Activated effector memory CD4-positive, alpha-beta T cell treated with Interleukin-2 at 50 U/mL for 16 hours (primary cell): ENCODE measurements around the gene SULF2.

ENCODE experiments used
- DNase-seq: peaks from one replicate; pipeline ENCODE4 v3.0.0-alpha.2; 2020

SULF2 gene

DNA sequence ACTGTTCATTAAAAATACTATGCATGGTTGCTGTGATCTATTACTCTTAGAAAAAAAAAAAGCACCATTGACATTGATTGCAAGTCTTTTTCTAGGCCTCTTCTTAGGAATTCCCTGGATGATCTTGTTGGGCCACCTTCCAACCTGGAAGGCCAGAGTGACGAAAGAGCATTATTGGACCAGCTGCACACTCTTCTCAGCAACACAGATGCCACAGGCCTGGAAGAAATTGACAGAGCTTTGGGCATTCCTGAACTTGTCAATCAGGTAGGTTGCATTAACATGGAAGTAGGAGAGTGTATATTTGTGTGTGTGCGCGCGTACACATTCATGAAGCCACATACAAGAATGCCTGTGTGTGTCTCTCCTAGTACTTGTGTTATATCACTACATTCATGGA lies 143.2 kb downstream of the SULF2 start:
- no peak for DNase-seq

DNA sequence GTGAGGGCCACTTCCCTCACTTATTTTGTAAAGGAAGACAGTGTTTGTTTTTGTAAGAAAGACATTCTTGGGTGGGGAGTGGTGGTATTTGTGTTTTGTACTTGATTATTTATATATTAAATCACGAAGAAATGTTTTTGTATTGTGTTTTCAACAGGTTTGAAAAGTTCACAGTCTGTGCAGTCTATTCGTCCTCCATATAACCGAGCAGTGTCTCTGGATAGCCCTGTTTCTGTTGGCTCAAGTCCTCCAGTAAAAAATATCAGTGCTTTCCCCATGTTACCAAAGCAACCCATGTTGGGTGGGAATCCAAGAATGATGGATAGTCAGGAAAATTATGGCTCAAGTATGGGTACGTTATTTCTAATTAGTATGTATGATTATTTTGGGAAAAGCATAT lies 146.4 kb downstream of the SULF2 start:
- no peak for DNase-seq

DNA sequence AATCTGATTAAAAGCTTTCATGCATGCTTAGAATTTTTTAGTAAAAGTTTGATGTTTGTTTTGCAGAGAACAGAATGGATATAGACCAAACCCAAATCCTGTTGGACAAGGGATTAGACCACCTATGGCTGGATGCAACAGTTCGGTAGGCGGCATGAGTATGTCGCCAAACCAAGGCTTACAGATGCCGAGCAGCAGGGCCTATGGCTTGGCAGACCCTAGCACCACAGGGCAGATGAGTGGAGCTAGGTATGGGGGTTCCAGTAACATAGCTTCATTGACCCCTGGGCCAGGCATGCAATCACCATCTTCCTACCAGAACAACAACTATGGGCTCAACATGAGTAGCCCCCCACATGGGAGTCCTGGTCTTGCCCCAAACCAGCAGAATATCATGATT lies 150.0 kb downstream of the SULF2 start:
- no peak for DNase-seq

DNA sequence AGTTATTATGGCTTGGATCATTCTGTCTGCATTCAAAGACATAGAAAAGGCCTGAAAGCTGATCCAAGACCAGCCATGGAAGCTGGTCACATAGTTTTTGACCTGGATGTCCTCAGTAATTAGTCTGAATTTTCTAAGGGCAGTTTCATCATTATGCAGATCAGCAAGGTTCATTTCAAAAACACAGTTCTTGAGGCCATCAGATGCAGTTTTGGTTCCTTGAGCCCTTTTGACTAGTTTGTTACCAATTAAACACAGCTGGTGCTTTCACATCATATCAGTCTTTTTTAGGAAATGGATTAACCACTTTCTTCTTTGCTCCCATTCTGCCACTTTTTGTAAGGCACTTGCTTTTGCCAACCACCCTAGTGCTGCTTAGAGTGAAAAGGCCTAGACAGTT lies 154.2 kb downstream of the SULF2 start:
- DNase-seq = no peak

DNA sequence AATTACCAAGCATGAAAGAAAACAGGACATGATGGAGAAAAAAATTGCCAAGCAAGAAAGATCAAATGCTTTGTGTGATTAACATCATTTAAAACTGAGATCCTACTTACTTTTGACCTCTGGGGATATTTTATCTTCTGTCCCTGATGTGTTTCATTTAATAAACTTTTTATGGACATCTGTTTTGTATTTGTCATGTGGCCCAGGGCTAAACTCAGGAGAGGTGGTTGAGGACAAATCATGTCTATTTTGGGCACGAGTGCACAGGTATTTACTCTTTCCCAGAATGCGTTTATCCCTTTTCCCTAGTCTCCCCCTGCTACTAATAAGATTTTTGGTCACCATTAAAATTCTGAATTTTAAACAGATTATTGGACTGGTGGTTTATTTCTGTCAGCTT lies 155.4 kb downstream of the SULF2 start:
- no peak for DNase-seq

DNA sequence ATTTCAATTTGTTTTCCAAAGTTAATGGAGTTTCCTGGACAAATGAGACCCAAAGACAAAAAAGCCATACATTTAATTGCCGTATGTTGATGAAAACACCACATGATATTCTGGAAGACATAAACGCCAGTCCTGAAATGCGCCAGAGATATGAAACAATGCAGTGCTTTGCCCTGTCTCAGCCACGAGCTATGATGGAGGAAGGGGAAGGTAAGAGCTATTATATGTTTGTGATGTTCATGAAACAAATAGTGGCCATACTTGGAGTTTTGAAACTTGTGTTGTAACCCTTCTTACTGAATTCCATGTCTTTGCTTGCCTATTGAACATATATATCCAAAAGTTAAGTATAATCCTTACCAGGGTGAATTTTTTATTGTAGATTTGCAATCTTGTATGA lies 157.7 kb downstream of the SULF2 start:
- DNase-seq = no peak

DNA sequence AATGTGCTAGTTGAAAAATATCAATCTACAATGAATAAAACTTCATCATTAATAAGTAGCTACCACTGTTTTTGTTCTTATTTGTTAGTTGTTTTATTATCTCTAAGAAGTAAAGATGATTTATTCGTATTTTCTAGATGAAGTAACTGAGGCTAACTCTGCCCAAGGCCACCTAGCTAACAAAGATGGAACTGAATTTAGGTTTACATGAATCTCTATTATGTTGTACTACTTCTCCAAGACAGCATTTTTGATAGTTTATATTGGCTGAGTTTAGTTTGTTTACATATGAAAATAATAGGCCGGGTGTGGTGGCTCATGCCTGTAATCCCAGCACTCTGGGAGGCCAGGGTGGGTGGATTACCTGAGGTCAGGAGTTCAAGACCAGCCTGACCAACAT lies 162.1 kb downstream of the SULF2 start:
- no peak for DNase-seq

DNA sequence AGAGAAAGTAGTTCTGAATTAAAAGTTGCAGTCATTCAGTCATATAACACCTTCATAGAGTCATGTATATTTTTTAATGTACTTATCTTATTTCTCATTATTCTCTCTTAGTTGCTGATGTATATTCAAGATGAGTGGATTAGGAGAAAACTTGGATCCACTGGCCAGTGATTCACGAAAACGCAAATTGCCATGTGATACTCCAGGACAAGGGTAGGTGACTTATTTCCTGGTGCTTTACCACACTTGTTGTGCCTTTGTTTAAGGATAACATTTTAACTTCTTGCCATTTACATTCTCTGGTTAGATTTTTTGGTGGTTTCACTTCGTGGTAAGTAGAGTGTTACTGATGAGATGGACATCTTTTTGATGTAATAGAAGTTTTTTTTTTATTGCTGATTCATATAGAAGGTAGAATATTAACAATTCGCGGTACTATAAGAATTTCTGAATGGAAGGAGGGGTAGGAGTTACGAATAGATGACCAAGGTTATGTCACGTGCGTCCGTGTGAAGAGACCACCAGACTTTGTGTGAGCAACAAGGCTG lies 163.1 kb downstream of the SULF2 start:
- no peak for DNase-seq

DNA sequence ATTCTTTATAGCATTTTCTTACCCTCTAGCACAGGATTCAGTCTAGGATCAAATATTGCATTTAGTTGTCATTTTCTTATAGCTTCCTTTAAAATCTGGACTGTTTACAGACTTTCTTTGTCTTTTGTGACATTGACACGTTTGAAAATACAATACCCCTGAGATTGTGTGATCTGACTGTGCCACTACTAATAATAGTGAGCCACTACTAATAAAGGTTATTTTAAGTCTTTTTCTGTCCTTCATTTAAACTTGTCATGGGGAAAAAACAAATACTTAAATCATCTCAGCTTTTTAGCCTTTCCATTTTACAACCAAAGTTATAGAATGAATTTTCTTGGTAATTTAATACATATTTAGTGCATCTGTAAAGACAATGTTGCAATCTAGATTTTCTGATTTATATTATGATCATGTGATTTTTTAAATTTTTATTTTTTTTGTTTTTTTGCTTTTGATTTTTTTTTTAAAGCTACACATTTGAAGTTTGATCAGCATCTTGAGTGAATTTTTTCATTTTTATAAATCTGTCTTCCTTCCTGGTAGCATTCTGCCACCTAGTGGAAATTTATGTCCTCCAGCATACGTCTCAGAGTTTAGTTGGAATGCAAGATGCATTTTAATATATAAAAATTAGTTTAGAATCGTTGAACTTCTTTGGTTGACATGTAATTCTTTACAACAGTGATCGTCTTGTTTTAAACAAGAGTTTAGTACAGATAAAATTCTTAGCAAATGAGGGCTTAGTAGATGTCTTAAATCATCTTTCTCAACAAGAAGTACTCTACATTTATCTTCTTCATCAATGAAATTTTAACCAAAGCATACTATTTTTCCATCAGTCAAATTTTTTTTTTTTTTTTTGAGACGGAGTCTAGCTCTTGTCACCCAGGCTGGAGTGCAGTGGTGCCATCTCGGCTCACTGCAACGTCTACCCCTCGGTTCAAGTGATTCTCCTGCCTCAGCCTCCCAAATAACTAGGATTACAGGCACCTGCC lies 164.2 kb downstream of the SULF2 start:
- no peak for DNase-seq

DNA sequence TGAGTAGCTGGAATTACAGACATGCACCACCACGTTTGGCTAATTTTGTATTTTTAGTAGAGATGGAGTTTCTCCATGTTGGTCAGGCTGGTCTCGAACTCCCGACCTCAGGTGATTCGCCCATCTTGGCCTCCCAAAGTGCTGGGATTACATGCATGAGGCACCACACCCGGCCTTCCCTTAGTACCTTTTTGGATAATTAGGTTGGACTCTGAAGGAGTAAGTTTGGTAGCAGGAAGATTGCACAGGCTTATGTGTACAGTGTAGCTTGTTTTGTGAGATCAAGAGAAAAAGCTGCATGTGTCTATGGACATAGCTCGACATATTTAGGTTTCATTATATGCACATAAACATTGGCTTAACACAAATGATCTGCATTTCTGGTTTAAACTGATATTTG lies 166.8 kb downstream of the SULF2 start:
- no peak for DNase-seq

DNA sequence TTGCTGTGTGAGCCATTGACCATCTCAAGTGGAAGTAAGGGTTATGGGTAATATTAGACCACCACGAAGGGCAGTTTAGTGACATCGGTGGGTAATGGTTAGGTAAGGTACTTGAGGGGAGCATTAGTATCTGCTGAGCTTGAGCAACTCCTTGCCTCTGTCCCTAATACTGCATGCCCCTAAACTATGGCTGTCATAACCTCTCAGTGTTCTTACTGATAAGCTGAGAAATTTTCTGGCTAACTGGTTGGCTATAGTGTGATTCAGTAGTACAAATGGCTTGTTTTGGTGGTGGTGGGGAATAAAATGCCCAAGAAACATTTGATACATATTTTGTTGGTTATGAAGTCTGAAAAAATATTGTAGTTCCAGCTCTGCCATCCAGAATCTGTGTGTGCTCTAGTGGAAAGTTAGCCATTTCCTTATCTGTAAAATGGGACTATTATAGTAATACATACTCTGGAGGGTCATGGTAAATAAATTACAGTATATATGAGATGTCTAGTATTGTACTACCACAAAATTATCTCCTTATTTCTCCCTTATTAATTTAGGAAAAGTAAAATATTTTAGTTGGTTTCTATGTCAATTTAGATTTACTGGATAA lies 170.5 kb downstream of the SULF2 start:
- no peak for DNase-seq

DNA sequence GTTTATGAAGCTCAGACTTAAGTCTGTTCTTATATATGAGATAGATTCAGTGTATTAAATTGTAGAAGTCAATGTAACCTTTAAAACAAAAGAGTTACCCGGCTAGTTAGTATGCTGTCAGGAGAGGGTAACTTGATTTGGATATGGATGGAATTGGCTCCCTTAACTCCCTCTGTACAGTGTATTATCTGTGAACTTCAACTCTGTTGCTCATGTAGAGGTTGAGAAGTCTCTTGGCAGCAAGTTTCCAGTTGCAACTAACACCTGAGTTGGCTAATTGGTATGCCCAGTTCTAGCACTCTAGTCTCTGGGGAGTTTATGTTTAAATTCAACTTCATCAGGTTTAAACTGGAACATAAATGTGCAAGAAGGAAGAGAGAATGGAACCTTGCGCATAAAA lies 172.6 kb downstream of the SULF2 start:
- DNase-seq = no peak

DNA sequence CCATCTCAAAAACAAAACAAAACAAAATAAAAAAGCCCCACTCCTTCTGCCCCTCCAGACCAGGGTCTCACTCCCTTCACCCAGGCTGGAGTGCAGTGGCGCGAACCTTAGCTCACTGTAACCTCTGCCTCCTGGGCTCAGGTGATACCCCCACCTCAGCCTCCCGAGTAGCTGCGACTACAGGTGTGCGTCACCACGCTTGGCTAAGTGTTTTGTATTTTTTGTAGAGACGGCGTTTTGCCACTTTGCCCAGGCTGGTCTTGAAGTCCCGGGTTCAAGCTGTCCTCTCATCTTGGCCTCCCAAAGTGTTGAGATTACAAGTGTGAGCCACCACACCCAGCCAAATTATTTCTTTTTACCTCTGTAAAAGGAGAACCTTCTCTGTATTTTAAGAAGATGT lies 173.5 kb downstream of the SULF2 start:
- DNase-seq = no peak

DNA sequence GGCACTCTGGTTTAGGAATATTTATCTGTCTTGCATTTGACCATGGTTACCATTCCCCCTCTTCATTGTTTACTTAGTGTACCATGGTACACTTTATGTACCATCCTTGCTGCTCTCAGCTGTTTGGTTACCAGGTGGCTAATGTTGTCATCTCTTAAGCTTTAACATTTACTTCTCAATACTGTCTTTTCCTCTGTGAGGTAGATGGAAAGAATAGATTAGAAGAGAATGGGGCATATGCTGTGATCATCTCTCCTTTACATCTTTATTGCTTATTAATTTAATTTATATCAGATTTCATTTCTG lies 174.4 kb downstream of the SULF2 start:
- no peak for DNase-seq

DNA sequence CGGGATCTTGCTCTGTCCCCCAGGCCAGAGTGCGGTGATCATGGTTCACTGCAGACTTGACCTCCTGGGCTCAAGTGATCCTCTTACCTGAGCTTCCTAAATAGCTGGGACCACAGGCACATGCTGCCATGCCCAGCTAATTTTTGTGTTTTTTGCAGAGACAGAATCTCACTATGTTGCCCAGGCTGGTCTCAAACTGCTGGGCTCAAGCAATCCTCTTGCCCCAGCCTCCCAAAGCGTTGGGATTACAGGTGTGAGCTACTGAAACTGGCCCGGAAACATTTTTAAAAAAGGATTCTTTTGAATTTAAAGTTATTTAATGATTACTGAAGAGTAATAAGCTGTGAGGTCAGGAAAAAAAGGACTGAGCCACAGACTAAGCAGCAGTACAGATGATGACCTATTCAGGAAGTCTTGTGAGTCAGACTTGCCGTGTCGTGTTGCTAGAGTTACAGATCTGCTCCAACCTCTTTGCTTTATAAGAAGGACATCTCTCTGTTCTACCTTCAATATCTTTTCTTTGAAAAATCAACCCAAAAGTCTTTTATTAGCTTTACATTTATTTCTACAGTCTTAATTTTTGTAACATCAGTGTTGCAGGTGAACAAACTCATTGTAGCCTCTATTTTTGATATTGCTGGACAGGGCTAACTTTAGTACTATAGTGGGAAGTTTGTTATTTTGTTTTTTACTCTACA lies 174.9 kb downstream of the SULF2 start:
- peak; percentile 34 for DNase-seq

DNA sequence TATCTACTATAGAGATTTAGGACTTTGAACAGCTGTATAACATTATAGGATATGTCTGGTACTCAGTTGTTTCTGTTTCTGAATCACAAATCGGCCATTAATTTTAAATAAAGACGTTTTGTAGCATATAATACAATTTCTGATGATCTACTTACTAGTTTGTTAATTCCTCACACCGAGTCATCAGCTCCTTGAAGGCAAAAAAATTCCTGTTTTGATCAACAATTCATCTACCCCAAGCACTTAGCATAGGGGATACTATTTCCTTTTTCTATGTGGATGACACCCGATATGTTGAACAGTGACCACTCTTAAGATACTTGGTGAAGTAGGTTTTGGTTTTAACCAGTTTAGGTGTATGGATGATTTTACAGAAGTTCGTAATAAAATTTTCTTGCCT lies 176.3 kb downstream of the SULF2 start:
- DNase-seq = no peak
